ENCODE measurements around the gene PXYLP1.
A peak's percentile ranks its signal among the peaks of the same experiment; 100 is the strongest.
"Not testable (repeated sequence)": the region's sequence is repeated elsewhere in the genome, so short reads cannot be mapped to it uniquely, and the experiment has no call there.

The PXYLP1 gene

DNA sequence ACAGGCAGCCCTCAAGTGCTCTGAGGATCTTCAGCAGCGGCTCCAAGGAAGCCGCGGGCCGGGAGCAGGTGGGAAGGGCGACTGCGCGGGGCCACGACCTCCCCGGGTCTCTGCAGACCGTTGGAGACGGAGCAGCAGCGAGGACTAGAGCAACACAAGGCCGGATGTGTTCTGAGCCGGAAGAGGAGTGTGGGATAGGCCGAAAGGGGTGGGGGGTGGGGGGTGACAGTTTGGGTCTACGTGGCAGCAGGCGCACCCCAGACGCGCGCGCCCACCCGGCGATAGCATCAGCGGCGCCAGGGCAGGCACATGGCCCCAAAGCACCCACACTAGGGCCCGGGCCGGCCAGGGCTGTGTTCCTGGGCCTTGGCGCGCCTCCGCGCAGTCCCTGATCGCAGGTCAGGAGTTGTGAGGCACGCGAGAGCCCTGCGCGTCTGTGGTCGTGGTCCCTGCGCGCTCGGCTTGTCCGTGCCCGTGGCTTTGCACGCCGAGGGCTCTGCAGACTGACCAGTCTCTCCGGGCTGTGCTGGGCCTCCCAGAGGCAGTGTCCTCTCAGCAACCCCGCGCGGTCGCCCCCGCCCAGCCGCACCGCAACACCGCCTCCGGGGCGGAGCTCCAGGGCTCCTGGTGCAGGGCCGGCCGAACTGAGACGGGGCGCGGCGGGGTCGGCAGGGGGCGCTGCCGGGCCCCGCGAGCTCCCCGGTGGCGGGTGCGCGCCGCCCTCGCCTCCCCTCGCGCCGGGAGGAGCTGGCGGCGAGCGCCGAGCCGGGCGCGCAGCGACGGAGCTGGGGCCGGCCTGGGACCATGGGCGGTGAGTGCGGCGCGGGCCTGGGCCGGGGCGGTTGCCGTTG is at the start of gene PXYLP1:
Gene PXYLP1 (plus strand): TSS at position 725 of the 851 bp plus-strand sequence. CDS start 28,351 bp downstream, outside the sequence.
- peak; percentile 81 to 86 for DNase-seq (ENCODE audit: low read depth in 1 of 2, low spot score in 1 of 2)

GRCh38 chr3:141183606-141184005 is 48.0 kb upstream of the PXYLP1 start:
- no peak for DNase-seq (ENCODE audit: low read depth in 1 of 2, low spot score in 1 of 2)

DNA sequence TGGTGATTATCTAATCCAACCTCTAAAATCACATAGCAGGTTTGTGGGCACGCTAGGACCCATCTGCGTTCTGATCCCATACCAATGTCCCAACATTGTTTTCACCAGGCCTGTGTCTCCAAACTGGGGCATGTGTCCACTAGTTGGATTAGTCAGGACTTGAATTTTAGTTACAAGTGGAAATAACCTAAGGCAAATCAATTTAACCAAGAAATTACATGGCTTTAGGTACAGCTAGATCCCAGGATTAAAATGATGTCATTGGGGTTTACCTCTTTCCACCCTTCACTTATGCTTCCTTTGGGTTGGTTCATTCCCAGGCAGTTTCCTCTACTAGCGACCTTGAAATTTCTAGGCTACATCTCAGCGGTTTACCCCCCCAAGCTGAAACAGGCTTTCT is 47.2 kb upstream of the PXYLP1 start:
- no peak for DNase-seq (ENCODE audit: low read depth in 1 of 2, low spot score in 1 of 2)

- no peak for DNase-seq (ENCODE audit: low read depth in 1 of 2, low spot score in 1 of 2)
These were observed 40.4 kb upstream of the PXYLP1 start for GRCh38 chr3:141191097-141191749.

- peak; percentile 94 to 97 for DNase-seq (ENCODE audit: low read depth in 1 of 2, low spot score in 1 of 2)
These were observed 39.3 kb upstream of the PXYLP1 start for GRCh38 chr3:141192345-141192744.

DNA sequence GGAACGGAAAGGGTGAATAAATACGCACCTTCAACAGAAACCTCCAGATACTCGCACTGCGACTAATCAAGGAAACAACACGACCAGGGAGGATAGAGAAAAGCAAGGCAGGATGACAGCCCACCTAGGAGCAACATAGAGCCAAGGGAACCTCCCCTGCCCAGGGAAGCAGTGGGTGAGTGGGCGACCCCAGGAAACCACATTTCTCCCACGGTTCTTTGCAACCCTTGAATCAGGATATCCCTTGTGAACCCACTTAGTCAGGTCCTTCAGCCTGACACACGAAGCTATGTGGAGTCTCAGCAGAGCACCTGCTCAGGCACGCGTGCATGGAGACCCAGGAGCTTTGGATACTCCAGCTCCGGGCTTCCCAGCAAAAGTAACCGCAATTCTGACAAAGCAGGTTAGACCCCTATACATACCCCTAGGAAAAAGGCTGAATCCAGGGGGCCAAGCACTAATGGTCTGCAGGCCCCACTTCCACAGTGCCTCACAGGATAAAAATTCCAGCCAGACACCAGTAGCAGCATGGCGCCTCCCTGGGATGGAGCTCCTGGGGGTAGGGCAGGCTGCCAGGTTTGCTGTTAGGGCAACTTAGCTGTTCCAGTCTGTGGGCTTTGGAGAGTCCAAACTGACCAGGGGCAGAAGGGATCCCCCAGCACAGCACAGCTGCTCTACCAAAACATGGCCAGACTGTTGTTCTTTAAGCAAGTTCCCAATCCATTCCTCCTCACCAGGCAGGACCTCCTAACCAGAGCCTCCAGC is 38.4 kb upstream of the PXYLP1 start:
- no peak for DNase-seq (ENCODE audit: low read depth in 1 of 2, low spot score in 1 of 2)

- no peak for DNase-seq (ENCODE audit: low read depth in 1 of 2, low spot score in 1 of 2)
These were observed 30.5 kb upstream of the PXYLP1 start for GRCh38 chr3:141201122-141201521.

DNA sequence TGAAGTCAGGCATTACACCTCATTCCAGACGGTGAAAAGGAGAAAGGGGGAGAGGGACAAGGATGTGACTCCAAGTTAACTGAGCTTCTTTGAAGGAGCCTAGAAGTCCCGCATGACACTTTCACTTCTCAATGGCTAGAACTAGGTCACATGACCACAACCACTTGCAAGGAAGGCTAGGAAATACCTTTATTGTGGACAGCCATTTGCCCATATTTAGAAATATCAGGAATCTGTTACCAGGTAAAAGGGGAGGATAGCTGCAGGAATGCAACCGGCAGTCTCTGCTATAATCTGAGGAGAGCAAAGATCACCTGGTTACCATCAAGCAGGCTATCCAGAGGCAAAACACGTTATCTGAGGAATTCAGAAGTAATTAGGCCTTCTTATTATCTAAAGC is 28.9 kb upstream of the PXYLP1 start:
- no peak for DNase-seq (ENCODE audit: low read depth in 1 of 2, low spot score in 1 of 2)

DNA sequence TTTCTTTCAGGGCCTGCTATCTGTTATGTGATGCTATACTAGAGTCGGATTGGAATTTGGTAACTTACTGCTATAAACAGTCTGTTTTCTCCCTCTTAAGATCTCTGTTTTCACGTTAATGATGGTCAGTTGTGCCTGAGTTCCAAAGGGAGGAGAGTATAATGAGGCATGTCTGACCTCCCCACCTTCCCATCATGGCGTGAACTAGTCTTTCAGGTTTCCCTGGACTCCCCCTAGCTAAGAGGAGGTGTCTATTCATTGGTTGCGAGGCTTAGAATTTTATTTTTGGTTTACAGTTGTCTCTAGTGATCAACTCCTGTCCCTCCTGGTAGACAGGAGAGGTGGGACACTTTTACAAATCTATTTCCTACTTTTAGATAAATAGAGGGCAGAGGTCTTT is 27.8 kb upstream of the PXYLP1 start:
- DNase-seq (ENCODE audit: low read depth in 1 of 2, low spot score in 1 of 2): no peak

DNA sequence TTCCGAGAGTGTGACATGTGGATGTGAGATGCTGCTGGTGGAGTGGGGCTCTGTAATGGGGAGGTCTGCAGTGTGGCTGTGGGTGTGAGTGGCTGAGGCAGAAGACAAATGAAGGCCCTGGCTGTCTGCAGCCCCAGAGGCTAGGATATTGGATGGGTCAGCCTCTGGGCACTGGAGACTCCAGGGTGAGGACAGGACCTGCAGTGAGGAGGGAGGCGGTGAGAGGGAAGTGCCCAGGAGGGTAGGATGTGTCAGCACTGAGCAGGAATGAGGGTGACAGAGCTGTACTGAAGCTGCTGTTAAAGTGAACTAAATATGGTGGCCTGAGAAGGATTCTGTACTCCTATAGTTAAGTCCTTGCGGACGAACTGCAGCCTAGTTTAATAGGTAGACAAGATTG is 27.3 kb upstream of the PXYLP1 start:
- no peak for DNase-seq (ENCODE audit: low read depth in 1 of 2, low spot score in 1 of 2)

DNA sequence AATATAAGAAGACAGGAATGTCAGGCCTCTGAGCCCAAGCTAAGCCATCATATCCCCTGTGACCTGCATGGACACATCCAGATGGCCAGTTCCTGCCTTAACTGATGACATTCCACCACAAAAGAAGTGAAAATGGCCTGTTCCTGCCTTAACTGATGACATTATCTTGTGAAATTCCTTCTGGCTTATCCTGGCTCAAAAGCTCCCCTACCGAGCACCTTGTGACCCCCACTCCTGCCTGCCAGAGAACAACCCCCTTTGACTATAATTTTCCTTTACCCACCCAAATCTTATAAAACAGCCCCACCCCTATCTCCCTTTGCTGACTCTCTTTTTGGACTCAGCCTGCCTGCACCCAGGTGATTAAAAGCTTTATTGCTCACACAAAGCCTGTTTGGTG is 20.3 kb upstream of the PXYLP1 start:
- DNase-seq (ENCODE audit: low read depth in 1 of 2, low spot score in 1 of 2): not testable (repeated sequence)

DNA sequence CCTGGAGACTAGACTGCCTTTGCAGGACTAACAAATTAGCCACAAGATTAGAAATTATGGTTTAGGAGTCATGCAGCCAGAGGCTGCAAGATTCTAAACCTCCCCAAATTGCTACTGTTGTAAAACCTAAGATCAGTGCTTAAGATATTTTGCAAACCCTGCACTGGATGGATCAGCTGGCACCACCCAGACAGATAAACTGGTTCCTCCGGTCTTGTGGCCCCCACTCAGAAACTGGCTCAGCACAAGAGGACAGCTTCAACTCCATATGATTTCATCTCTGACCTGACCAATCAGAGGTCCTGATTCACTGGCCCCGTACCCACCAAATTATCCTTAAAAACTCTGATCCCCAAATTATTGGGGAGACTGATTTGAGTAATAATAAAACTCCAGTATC is 19.5 kb upstream of the PXYLP1 start:
- no peak for DNase-seq (ENCODE audit: low read depth in 1 of 2, low spot score in 1 of 2)

DNA sequence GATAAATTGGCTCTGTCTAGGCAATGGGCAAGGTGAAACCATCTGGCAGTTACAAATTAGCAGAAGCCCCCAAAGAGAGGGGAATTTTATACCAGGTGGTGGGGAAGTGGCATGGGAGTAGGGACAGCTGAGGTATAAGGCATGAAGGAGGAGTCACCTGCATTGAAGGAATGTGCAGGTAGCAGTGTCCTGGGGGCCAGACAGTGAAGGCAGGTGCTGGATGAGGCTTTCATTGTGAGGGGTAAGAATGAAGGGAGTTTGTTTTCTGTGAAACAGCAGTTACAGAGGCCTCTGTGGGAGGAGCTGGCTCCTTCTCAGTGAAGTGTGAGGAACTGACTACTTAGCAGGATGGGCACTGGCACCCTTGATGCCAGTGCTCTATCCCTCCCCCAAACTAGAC is 19.1 kb upstream of the PXYLP1 start:
- DNase-seq (ENCODE audit: low read depth in 1 of 2, low spot score in 1 of 2): no peak

DNA sequence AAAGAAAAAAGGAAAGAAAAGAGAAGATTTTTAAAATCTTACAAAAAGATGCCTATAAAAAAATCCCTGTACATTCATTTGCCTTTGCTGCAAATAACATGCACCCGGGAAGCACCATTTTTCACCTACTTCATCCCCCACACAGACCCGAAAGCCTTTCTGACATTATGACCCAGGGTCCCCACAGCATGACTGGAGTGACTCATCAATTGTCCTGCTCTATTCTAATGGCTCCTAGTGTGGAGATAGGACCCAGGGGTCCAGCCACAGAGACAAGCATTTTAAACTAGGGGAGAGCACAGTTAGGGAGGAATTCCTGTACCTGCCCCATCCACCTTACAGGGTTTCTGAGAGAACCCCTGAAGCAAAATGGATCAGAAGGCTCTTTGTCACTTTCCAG is 14.7 kb upstream of the PXYLP1 start:
- DNase-seq (ENCODE audit: low read depth in 1 of 2, low spot score in 1 of 2): no peak

DNA sequence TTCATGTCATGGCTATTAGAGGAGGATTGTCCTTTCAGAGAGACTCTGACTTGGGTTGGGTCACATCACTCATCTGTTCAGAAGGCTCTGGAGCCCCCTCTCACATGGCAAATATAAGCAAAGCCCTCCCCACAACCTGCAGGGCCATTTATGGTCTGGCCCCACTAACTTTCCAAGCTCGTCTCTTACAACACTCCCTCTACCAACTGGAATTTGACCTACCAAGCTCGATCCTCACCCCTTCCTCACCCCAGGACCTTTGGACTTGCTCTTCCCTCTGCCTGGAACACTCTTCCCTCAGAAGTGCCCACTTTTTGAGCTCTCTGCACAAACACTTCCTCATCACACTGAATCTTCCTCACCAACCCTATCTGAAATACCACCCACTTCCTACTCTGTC is 14.2 kb upstream of the PXYLP1 start:
- DNase-seq (ENCODE audit: low read depth in 1 of 2, low spot score in 1 of 2): no peak

GRCh38 chr3:141218162-141218835 is 13.3 kb upstream of the PXYLP1 start:
- DNase-seq (ENCODE audit: low read depth in 1 of 2, low spot score in 1 of 2): no peak

DNA sequence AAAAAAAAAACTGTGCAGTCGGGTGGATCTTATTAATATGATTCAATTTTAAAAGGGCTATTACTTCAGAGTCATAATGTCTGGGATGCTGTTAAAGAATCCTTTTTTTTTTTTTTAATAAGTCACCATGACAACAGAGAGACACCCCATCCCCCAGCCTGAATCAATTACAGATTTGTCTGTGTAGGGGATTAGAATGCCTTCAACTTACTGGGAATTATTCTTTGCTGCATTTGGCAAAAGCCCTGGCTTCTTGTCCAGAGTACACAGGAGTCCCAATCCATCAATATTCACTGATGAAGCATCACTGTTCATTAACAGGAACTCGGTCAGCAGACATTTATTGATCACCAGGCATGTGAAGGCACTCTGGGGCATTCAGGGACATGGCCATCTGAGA is 12.7 kb upstream of the PXYLP1 start:
- DNase-seq (ENCODE audit: low read depth in 1 of 2, low spot score in 1 of 2): no peak

GRCh38 chr3:141223673-141224166 is 7.9 kb upstream of the PXYLP1 start:
- DNase-seq (ENCODE audit: low read depth in 1 of 2, low spot score in 1 of 2): no peak

GRCh38 chr3:141225939-141226338 is 5.7 kb upstream of the PXYLP1 start:
- DNase-seq (ENCODE audit: low read depth in 1 of 2, low spot score in 1 of 2): no peak

DNA sequence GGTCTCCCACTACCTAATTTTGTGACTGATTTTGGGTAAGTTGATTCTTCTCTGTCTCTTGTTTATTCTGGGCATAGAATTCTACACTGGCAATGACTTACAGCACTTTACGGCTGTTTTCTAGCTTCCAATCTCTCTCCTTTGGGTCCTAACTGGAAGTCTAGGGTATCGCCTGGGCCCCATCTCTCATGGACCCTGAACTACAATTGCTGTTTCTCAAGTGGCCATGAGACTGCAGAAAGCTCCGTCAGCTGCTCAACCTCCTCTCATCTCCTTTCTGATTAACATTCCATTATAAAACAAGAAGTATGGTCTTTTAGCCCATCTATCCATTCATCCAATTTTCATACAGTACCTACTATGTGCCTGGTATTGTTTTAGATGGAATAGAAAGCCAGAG is 4.4 kb upstream of the PXYLP1 start:
- DNase-seq (ENCODE audit: low read depth in 1 of 2, low spot score in 1 of 2): no peak

DNA sequence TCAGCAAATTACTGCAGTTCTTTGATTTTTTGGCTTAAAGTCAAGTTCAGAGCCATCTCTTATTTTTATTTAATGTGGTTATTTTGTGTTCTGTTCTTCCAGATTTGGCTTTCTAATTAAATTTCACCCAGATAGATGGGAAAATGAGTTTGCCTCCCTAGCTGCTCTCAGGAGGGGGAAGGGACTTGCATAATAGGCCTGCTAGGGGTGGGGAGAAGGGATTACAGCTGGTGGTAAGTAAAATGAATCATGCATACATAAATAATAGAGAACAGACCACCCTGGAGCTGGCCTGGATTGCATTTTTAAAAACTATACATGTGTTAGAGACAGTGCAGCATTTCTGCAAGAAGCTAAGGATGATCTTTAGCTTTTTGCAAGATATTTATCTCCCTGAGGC is 3.9 kb upstream of the PXYLP1 start:
- no peak for DNase-seq (ENCODE audit: low read depth in 1 of 2, low spot score in 1 of 2)
